Liver (tissue), 9 donors: Measurements from ENCODE around the gene HTR2B. TPM values are rescaled to one million over a fixed set of nuclear protein-coding genes. Genes with fewer than 3 reads are reported as not detected.

Experiments used
- DNase-seq: peaks from one replicate; pipeline ENCODE4 v3.0.0-alpha.2; 2017; ENCODE audit warnings: low spot score
- H3K27ac ChIP-seq, 2 donors: one replicate each; pipeline ENCODE4 v1.7.0; 2013; ENCODE audit warnings: inconsistent platforms in 2 of 2, low read length in 2 of 2, control low read depth in 1 of 2, low read depth in 1 of 2, mild to moderate bottlenecking in 1 of 2
- H3K27me3 ChIP-seq, 4 donors: one replicate each; pipeline versions ENCODE4 v1.6.1 to v1.7.0; 2013; ENCODE audit warnings: low read length in 3 of 4, inconsistent platforms in 1 of 4, mild to moderate bottlenecking in 1 of 4, moderate library complexity in 1 of 4; ENCODE audit not compliant: control insufficient read depth in 4 of 4, insufficient read depth in 4 of 4
- H3K36me3 ChIP-seq, 4 donors: one replicate each; pipeline versions ENCODE4 v1.6.1 to v1.7.0; 2013; ENCODE audit warnings: low read length in 3 of 4, mild to moderate bottlenecking in 3 of 4, low read depth in 1 of 4, moderate library complexity in 1 of 4; ENCODE audit not compliant: control insufficient read depth in 4 of 4, insufficient read depth in 3 of 4
- H3K4me1 ChIP-seq, 4 donors: one replicate each; pipeline versions ENCODE4 v1.6.1 to v1.7.0; 2013; ENCODE audit warnings: low read length in 3 of 4, mild to moderate bottlenecking in 3 of 4, moderate library complexity in 1 of 4; ENCODE audit not compliant: control insufficient read depth in 4 of 4, insufficient read depth in 4 of 4
- H3K4me3 ChIP-seq, 3 donors: one replicate each; pipeline versions ENCODE4 v1.6.1 to v1.7.0; 2013; ENCODE audit warnings: low read length in 3 of 3, control low read depth in 1 of 3, low read depth in 1 of 3, mild to moderate bottlenecking in 1 of 3
- H3K9ac ChIP-seq, 2 donors: one replicate each; pipeline ENCODE4 v1.7.0; 2013; ENCODE audit warnings: low read length in 2 of 2, mild to moderate bottlenecking in 2 of 2, moderate library complexity in 2 of 2, control low read depth in 1 of 2, low read depth in 1 of 2
- H3K9me3 ChIP-seq, 4 donors: one replicate each; pipeline versions ENCODE4 v1.6.1 to v1.7.0; 2013; ENCODE audit warnings: low read length in 3 of 4; ENCODE audit not compliant: control insufficient read depth in 4 of 4
- EGR1 ChIP-seq, 2 donors: IDR thresholded peaks; 2 replicates each; pipeline ENCODE4 v1.6.1; 2016 to 2018; ENCODE audit warnings: antibody characterized with exemption in 2 of 2, low read depth in 2 of 2
- FOXA1 ChIP-seq: IDR thresholded peaks from 2 replicates; pipeline ENCODE4 v1.6.1; 2016; ENCODE audit warnings: antibody characterized with exemption
- FOXA2 ChIP-seq: IDR thresholded peaks from 2 replicates; pipeline ENCODE4 v1.6.1; 2016; ENCODE audit warnings: antibody characterized with exemption
- GABPA ChIP-seq, 2 donors: IDR thresholded peaks in 1 of 2; conservative IDR thresholded peaks in 1 of 2; 2 replicates each; pipeline ENCODE4 v1.6.1; 2016; ENCODE audit warnings: antibody characterized with exemption in 2 of 2, mild to moderate bottlenecking in 1 of 2, moderate library complexity in 1 of 2
- HNF4A ChIP-seq, 2 donors: conservative IDR thresholded peaks; 2 replicates each; pipeline ENCODE4 v1.6.1; 2016; ENCODE audit warnings: antibody characterized with exemption in 2 of 2, mild to moderate bottlenecking in 2 of 2
- JUND ChIP-seq, 2 donors: IDR thresholded peaks; 2 replicates each; pipeline ENCODE4 v1.6.1; 2016; ENCODE audit warnings: antibody characterized with exemption in 2 of 2
- MAX ChIP-seq: IDR thresholded peaks from 2 replicates; pipeline ENCODE4 v1.6.1; 2016; ENCODE audit warnings: antibody characterized with exemption
- NR2F2 ChIP-seq: IDR thresholded peaks from 2 replicates; pipeline ENCODE4 v1.6.1; 2016; ENCODE audit warnings: antibody characterized with exemption
- RAD21 ChIP-seq, 2 donors: IDR thresholded peaks; 2 replicates each; pipeline ENCODE4 v1.6.1; 2016; ENCODE audit warnings: antibody characterized with exemption in 2 of 2, mild to moderate bottlenecking in 2 of 2
- RXRA ChIP-seq, 2 donors: IDR thresholded peaks; 2 replicates each; pipeline ENCODE4 v1.6.1; 2017 to 2018; ENCODE audit warnings: antibody characterized with exemption in 2 of 2, mild to moderate bottlenecking in 1 of 2
- SP1 ChIP-seq: IDR thresholded peaks from 2 replicates; pipeline ENCODE4 v1.6.1; 2018; ENCODE audit warnings: antibody characterized with exemption, mild to moderate bottlenecking
- TAF1 ChIP-seq: conservative IDR thresholded peaks from 2 replicates; pipeline ENCODE4 v1.6.1; 2016; ENCODE audit warnings: antibody characterized with exemption, mild to moderate bottlenecking
- YY1 ChIP-seq: IDR thresholded peaks from 2 replicates; pipeline ENCODE4 v1.6.1; 2016; ENCODE audit warnings: antibody characterized with exemption, mild to moderate bottlenecking
- WGBS: extraction: QIAGEN DNeasy Blood & Tissue Kit; methylation state at CpG from one replicate; pipeline ENCODE4 v1.1.7; 2013; 5-methylcytosine and 5-hydroxymethylcytosine counted together
- polyA plus RNA-seq, 2 donors: library from polyadenylated mRNA; stranded (reverse) in 1 of 2; unstranded in 1 of 2; fragments of 200-250 nt in 1 of 2; fragments of >200 nt in 1 of 2; fragmentation: Nextera tagmentation in 1 of 2; extraction: Ambion mirVana in 1 of 2; gene quantifications; one replicate each; pipeline versions ENCODE4 v1.2.1 to v1.2.3, GENCODE V29; 2013 to 2015
- total RNA-seq, 2 donors: library from RNA; depleted of rRNA; stranded (reverse); fragments of >200 nt; gene quantifications; one replicate each; pipeline ENCODE4 v1.2.3, GENCODE V29; 2014
- TF ChIP-seq, protein P1 (sequence below): fragments of 150-350 bp; IDR thresholded peaks from 2 replicates; pipeline ENCODE4 v1.5.1; 2017; ENCODE audit warnings: improper control_type of control experiment, low read depth, low read length; ENCODE audit not compliant: missing input control
- TF ChIP-seq, protein P2 (sequence below): IDR thresholded peaks from 2 replicates; pipeline ENCODE4 v1.6.1; 2016; ENCODE audit warnings: antibody characterized with exemption, mild to moderate bottlenecking
- TF ChIP-seq, protein P3 (sequence below): IDR thresholded peaks from 2 replicates; pipeline ENCODE4 v1.6.1; 2016; ENCODE audit warnings: antibody characterized with exemption
- donor health status: healthy.
- donor health status: healthy.
- donor health status: healthy.
- donor health status: healthy.
- donor health status: healthy.

The HTR2B gene
- total and polyA plus RNA-seq, 4 donors = 0.09 to 1.0 (median 0.63) TPM

DNA sequence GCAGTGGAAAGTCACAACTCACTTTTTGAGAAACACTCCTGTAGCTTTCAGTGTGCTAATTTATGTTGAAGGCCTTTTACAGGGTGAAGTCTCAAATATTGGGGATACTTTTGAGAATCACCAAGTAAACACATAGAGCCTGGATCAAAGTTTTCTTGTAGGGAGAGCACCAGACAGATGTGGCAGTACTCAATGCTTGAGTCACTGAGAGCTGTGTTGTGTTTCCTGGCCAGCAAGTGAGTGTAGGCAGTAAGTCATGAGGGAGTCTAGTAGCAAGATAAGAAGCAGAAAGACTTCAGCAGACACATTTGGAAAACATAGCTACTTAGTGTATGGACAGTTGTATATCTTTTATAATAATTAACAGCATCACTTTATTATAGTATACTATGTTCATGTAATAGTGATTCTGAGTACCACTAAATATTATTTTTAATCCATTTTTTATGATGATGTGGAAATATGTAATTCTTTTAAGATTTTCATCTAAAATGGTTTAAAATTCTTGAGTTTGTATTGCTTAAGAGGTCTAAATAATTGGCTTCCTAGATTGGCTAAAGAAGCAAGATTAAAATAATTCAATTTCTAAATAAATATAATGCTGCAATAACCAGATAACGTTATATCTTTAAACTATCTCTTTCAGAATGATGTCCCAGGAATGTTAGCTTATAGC, 55.3 kb downstream of the HTR2B start:
- no peaks in the 10 kb centered on the region for H3K4me1 ChIP-seq
- H3K9ac ChIP-seq = no peak overlapping the region
- no peak overlapping the region for H3K4me3 ChIP-seq
- 93% methylated on average over 1 of the region's 1 CpG for WGBS
- DNase-seq = no peak
- H3K36me3 ChIP-seq = peaks cover 8 to 57% (median 52%) of the 10 kb centered on the region in 4 donors
- no peak for TF ChIP-seq SP1
- no peak for TF ChIP-seq HNF4A (conservative IDR thresholded peaks at IDR 0.05)
- no peak for TF ChIP-seq FOXA2
- no peak for TF ChIP-seq GABPA (IDR thresholded peaks at IDR 0.05 in 1 of 2, conservative IDR thresholded peaks at IDR 0.05 in 1 of 2)
- TF ChIP-seq, protein P1, sequence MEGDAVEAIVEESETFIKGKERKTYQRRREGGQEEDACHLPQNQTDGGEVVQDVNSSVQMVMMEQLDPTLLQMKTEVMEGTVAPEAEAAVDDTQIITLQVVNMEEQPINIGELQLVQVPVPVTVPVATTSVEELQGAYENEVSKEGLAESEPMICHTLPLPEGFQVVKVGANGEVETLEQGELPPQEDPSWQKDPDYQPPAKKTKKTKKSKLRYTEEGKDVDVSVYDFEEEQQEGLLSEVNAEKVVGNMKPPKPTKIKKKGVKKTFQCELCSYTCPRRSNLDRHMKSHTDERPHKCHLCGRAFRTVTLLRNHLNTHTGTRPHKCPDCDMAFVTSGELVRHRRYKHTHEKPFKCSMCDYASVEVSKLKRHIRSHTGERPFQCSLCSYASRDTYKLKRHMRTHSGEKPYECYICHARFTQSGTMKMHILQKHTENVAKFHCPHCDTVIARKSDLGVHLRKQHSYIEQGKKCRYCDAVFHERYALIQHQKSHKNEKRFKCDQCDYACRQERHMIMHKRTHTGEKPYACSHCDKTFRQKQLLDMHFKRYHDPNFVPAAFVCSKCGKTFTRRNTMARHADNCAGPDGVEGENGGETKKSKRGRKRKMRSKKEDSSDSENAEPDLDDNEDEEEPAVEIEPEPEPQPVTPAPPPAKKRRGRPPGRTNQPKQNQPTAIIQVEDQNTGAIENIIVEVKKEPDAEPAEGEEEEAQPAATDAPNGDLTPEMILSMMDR = no peak
- TF ChIP-seq, protein P2, sequence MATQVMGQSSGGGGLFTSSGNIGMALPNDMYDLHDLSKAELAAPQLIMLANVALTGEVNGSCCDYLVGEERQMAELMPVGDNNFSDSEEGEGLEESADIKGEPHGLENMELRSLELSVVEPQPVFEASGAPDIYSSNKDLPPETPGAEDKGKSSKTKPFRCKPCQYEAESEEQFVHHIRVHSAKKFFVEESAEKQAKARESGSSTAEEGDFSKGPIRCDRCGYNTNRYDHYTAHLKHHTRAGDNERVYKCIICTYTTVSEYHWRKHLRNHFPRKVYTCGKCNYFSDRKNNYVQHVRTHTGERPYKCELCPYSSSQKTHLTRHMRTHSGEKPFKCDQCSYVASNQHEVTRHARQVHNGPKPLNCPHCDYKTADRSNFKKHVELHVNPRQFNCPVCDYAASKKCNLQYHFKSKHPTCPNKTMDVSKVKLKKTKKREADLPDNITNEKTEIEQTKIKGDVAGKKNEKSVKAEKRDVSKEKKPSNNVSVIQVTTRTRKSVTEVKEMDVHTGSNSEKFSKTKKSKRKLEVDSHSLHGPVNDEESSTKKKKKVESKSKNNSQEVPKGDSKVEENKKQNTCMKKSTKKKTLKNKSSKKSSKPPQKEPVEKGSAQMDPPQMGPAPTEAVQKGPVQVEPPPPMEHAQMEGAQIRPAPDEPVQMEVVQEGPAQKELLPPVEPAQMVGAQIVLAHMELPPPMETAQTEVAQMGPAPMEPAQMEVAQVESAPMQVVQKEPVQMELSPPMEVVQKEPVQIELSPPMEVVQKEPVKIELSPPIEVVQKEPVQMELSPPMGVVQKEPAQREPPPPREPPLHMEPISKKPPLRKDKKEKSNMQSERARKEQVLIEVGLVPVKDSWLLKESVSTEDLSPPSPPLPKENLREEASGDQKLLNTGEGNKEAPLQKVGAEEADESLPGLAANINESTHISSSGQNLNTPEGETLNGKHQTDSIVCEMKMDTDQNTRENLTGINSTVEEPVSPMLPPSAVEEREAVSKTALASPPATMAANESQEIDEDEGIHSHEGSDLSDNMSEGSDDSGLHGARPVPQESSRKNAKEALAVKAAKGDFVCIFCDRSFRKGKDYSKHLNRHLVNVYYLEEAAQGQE = no peak
- no peak for TF ChIP-seq EGR1 (IDR thresholded peaks at IDR 0.05; ENCODE audit: low read depth in 2 of 2)
- no peak for TF ChIP-seq NR2F2
- TF ChIP-seq RAD21 (IDR thresholded peaks at IDR 0.05) = no peak
- no peak for TF ChIP-seq JUND (IDR thresholded peaks at IDR 0.05)
- TF ChIP-seq TAF1 = no peak
- TF ChIP-seq RXRA (IDR thresholded peaks at IDR 0.05) = no peak
- TF ChIP-seq, protein P3, sequence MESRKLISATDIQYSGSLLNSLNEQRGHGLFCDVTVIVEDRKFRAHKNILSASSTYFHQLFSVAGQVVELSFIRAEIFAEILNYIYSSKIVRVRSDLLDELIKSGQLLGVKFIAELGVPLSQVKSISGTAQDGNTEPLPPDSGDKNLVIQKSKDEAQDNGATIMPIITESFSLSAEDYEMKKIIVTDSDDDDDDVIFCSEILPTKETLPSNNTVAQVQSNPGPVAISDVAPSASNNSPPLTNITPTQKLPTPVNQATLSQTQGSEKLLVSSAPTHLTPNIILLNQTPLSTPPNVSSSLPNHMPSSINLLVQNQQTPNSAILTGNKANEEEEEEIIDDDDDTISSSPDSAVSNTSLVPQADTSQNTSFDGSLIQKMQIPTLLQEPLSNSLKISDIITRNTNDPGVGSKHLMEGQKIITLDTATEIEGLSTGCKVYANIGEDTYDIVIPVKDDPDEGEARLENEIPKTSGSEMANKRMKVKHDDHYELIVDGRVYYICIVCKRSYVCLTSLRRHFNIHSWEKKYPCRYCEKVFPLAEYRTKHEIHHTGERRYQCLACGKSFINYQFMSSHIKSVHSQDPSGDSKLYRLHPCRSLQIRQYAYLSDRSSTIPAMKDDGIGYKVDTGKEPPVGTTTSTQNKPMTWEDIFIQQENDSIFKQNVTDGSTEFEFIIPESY = no peak
- no peak for TF ChIP-seq MAX
- TF ChIP-seq YY1 = no peak
- TF ChIP-seq FOXA1 = no peak
- no peak overlapping the region for H3K27ac ChIP-seq
- no peaks in the 10 kb centered on the region for H3K9me3 ChIP-seq
- no peaks in the 10 kb centered on the region for H3K27me3 ChIP-seq
